ENCODE measurements around the gene SLC46A1. TPM values are rescaled to one million over a fixed set of nuclear protein-coding genes. Genes with fewer than 3 reads are reported as not detected.

The SLC46A1 gene
- total RNA-seq, 2 experiments from 2014 or later: 0.74 to 1.5 TPM

Small RNA genes lying within 50 kb of the gene (microRNA-seq; reads per million reads assigned to microRNA genes)
- gene MIR4723 (ENCODE audit: borderline microRNAs expressed, borderline replicate concordance): 0.84 reads per million

Other genes starting within 250 kb of the SLC46A1 start
- gene TMEM97, start 87.0 kb downstream of the SLC46A1 start, total RNA-seq: 10 to 100 TPM; 24.4 to 34.8 TPM
- gene IFT20, start 70.7 kb downstream of the SLC46A1 start, total RNA-seq: 10 to 100 TPM; 20.5 to 22.3 TPM
- gene TNFAIP1, start 70.5 kb downstream of the SLC46A1 start, total RNA-seq: 10 to 100 TPM; 21.0 to 22.0 TPM
- gene POLDIP2, start 48.7 kb downstream of the SLC46A1 start, total RNA-seq: 10 to 100 TPM; 61.6 to 67.7 TPM
- not detected for gene SEBOX, start 41.0 kb downstream of the SLC46A1 start, total RNA-seq
- under 1 TPM; 0.08 to 0.12 TPM for gene VTN, start 35.9 kb downstream of the SLC46A1 start, total RNA-seq
- 10 to 100 TPM; 17.7 to 20.4 TPM for gene SARM1, start 34.5 kb downstream of the SLC46A1 start, total RNA-seq
- gene SLC13A2, start 67.4 kb upstream of the SLC46A1 start, total RNA-seq: not detected
- gene FOXN1, start 100.1 kb upstream of the SLC46A1 start, total RNA-seq: not detected
- gene UNC119, start 146.4 kb upstream of the SLC46A1 start, total RNA-seq: 10 to 100 TPM; 38.6 to 46.6 TPM
- 10 to 100 TPM; 61.7 to 62.6 TPM for gene PIGS, start 165.3 kb upstream of the SLC46A1 start, total RNA-seq
- 10 to 100 TPM; 61.4 to 63.4 TPM for gene ALDOC, start 170.7 kb upstream of the SLC46A1 start, total RNA-seq
- 100 to 1,000 TPM; 139 to 147 TPM for gene SPAG5, start 192.8 kb upstream of the SLC46A1 start, total RNA-seq
- 10 to 100 TPM; 18.4 to 20.6 TPM for gene RSKR, start 208.0 kb upstream of the SLC46A1 start, total RNA-seq
- gene BLTP2, start 238.9 kb upstream of the SLC46A1 start, total RNA-seq: 100 to 1,000 TPM; 144 to 145 TPM

All from activated CD4-positive, alpha-beta T cell treated with anti-CD3 and anti-CD28 coated beads, Interleukin-2, amount 10 ng/mL, durations not matched to agents 7 days and 5 days (primary cell).